Activated T-helper 1 cell treated with anti-CD3 and anti-CD28 coated beads, Interleukin-12 subunit alpha, Interleukin-12 subunit beta, Interleukin-2, Interleukin-4 antibody, amounts not matched to agents 30 ng/mL and 10 ng/mL and 1 ng/mL, durations not matched to agents 14 hours and 24 hours and 36 hours (primary cell): Measurements from ENCODE around the gene FETUB. TPM values are rescaled to one million over a fixed set of nuclear protein-coding genes. Genes with fewer than 3 reads are reported as not detected.
"Not testable (repeated sequence)": the region's sequence is repeated elsewhere in the genome, so short reads cannot be mapped to it uniquely, and the experiment has no call there.

ENCODE experiments used
- DNase-seq: peaks from one replicate; pipeline ENCODE4 v3.0.0; 2021; ENCODE audit warnings: low spot score
- H3K27ac Mint-ChIP-seq: one replicate; pipeline ENCODE4 v1.8.0; 2021; ENCODE audit warnings: mild to moderate bottlenecking, mixed read lengths
- H3K27me3 Mint-ChIP-seq: one replicate; pipeline ENCODE4 v1.8.0; 2022; ENCODE audit warnings: mild to moderate bottlenecking, moderate library complexity, mixed read lengths; ENCODE audit not compliant: insufficient read depth
- H3K36me3 Mint-ChIP-seq: one replicate; pipeline ENCODE4 v1.8.0; 2021; ENCODE audit warnings: low read depth, mixed read lengths
- H3K4me1 Mint-ChIP-seq: one replicate; pipeline ENCODE4 v1.8.0; 2021; ENCODE audit warnings: low read depth, mixed read lengths
- H3K4me3 Mint-ChIP-seq: one replicate; pipeline ENCODE4 v1.8.0; 2021; ENCODE audit warnings: mild to moderate bottlenecking, moderate library complexity, mixed read lengths
- H3K9me3 Mint-ChIP-seq: one replicate; pipeline ENCODE4 v1.8.0; 2021; ENCODE audit warnings: mixed read lengths
- intact Hi-C: fragments of 100-400 bp; cut with micrococcal nuclease; formaldehyde crosslinking; loops from one replicate; pipeline ENCODE4 v1.15.1; 2024
- total RNA-seq: library from RNA; stranded (reverse); gene quantifications from 2 replicates; pipeline ENCODE4 v1.2.3, GENCODE V29; 2022

FETUB gene
- total RNA-seq, 1 donor from 2014 or later = not detected

DNA sequence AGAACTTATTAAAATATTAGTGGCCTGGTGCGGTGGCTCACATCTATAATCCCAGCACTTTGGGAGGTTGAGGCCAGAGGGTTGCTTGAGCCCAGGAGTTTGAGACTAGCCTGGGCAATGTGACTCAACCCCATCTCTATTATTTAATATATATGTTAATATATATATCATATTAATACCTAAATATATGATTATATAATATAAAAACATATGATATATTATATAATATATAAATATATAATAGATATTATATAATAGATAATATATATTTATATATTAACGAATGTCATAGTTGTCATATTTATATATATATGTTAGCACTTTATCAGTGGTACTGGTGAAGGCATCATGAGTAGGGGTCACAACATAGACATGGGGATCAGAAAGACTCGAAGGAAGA lies 30.9 kb downstream of the FETUB start:
- Mint-ChIP-seq H3K9me3 (no peaks in the 10 kb centered on the region), H3K27ac (no peak overlapping the region), H3K4me3 (no peak overlapping the region), H3K36me3 (peaks cover 2% of the 10 kb centered on the region), H3K4me1 (peaks cover 19% of the 10 kb centered on the region), H3K27me3 (peaks cover 18% of the 10 kb centered on the region)
- intact Hi-C loops = no loop called here
- DNase-seq = no peak

DNA sequence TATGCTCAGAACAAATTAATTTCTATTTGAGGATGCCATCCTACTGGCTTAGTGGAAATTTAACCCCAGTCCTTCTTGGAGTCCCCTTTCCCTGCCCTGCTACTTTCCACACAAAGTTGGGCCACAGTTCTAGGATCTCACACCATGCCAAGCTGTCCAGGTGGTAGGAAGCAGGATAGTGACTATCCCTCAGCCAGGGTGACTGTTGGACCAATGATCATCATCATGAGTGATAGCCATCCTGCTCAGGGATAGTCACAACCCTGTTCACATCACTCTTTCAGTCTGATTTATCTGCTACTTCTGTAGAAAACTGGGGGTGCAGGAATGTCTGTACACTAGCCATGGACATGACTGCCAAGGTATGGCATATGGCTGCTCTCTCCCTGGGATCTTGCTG lies 38.4 kb downstream of the FETUB start:
- H3K36me3 Mint-ChIP-seq = peaks cover 2% of the 10 kb centered on the region
- no peak for DNase-seq
- no peaks in the 10 kb centered on the region for H3K9me3 Mint-ChIP-seq
- H3K27me3 Mint-ChIP-seq = peaks cover 64% of the 10 kb centered on the region
- H3K4me3 Mint-ChIP-seq = no peak overlapping the region
- no peak overlapping the region for H3K27ac Mint-ChIP-seq
- no peaks in the 10 kb centered on the region for H3K4me1 Mint-ChIP-seq
- intact Hi-C loops = no loop called here

DNA sequence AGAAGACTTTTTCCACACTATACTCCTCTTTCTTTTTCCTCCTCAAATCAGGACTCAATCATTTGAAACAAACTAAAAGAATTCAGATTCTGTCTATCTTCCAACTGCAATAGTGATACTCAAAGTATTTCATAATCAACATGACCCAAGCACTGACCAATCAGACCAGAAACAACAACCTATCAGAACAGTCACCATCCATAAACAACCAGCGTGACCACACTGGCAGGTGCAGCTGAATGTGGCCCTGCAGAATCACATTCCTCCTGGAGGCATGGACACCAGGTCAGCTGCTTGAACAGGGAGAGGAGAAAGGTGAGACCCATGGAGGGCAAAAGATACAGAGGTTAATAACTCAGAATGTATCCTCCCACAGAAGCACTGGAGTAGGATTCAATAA lies 39.0 kb downstream of the FETUB start:
- Mint-ChIP-seq H3K9me3 (no peaks in the 10 kb centered on the region), H3K27me3 (peaks cover 60% of the 10 kb centered on the region), H3K36me3 (peaks cover 2% of the 10 kb centered on the region), H3K27ac (no peak overlapping the region), H3K4me1 (no peaks in the 10 kb centered on the region), H3K4me3 (no peak overlapping the region)
- intact Hi-C loops = no loop called here
- DNase-seq = no peak

DNA sequence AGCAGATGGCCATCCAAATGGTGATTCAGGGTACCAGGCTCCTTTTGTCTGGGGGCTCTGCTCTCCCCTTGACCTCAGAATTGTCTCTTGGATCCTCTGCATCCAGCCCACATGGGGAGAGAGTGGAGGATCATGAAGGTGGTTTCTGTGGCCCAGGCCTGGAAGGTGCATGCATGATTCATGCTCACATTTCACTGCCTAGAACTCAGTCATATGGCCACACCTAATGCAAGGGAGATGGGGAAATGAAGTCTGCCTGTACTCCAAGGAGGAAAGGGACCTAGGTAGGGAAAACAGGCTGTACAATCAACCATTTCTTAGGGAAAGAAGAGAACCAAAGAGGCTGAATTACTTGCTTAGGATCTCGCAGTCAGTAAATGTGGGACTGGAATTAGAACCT lies 40.7 kb downstream of the FETUB start:
- H3K9me3 Mint-ChIP-seq = peaks cover 11% of the 10 kb centered on the region
- no peak overlapping the region for H3K4me3 Mint-ChIP-seq
- no peaks in the 10 kb centered on the region for H3K36me3 Mint-ChIP-seq
- H3K4me1 Mint-ChIP-seq = no peaks in the 10 kb centered on the region
- DNase-seq = no peak
- intact Hi-C loops = no loop called here
- peaks cover 51% of the 10 kb centered on the region for H3K27me3 Mint-ChIP-seq
- no peak overlapping the region for H3K27ac Mint-ChIP-seq

- Mint-ChIP-seq H3K27ac (no peak overlapping the region), H3K4me1 (peaks cover 6% of the 10 kb centered on the region), H3K27me3 (peaks cover 34% of the 10 kb centered on the region), H3K36me3 (no peaks in the 10 kb centered on the region), H3K9me3 (peaks cover 24% of the 10 kb centered on the region), H3K4me3 (no peak overlapping the region)
- intact Hi-C loops = no loop called here
- no peak for DNase-seq
Measured at GRCh38 chr3:186682812-186683211, 42.6 kb downstream of the FETUB start.

DNA sequence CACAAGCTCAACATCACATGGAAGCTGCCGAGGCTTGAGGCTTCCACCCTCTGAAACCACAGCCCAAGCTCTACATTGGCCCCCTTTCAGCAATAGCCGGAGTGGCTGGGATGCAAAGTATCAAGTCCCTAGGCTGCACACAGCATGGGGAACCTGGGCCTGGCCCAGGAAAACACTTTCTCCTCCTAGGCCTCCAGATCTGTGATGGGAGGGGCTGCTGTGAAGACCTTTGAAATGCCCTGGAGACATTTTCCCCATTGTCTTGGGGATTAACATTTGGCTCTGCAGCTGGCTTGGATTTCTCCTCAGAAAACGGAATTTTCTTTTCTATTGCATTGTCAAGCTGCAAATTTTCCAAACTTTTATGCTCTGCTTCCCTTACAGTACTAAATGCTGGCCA lies 43.8 kb downstream of the FETUB start:
- H3K4me1 Mint-ChIP-seq = peaks cover 11% of the 10 kb centered on the region
- intact Hi-C loops = no loop called here
- DNase-seq = no peak
- no peak overlapping the region for H3K4me3 Mint-ChIP-seq
- H3K27me3 Mint-ChIP-seq = peaks cover 29% of the 10 kb centered on the region
- H3K36me3 Mint-ChIP-seq = no peaks in the 10 kb centered on the region
- no peak overlapping the region for H3K27ac Mint-ChIP-seq
- peaks cover 24% of the 10 kb centered on the region for H3K9me3 Mint-ChIP-seq

DNA sequence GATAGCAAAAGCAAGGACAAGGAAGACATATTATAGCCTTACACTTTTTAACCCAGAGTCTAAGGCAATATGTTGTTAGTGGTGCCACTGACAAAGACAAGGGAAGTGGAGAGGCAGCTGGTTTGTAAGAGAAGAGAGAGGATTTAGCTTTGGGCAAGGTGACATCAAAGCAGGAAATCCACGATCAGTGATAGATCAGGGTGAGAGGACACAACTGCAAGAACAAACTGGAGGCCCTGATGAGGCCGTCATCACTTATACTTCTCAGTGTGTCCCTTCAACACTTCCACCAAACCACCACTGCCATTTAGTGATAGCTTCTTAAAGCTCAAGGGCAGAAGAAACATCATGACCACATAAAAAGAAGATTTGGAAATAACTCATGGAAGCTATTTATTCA lies 46.3 kb downstream of the FETUB start:
- H3K36me3 Mint-ChIP-seq, intact Hi-C loops, H3K27ac Mint-ChIP-seq, H3K4me3 Mint-ChIP-seq, DNase-seq: not testable (repeated sequence)
- Mint-ChIP-seq H3K4me1 (peaks cover 11% of the 10 kb centered on the region), H3K9me3 (peaks cover 24% of the 10 kb centered on the region), H3K27me3 (peaks cover 30% of the 10 kb centered on the region)

GRCh38 chr3:186687120-186687651 lies 47.0 kb downstream of the FETUB start:
- DNase-seq = no peak
- Mint-ChIP-seq H3K27ac (no peak overlapping the region), H3K36me3 (no peaks in the 10 kb centered on the region), H3K9me3 (peaks cover 24% of the 10 kb centered on the region), H3K27me3 (peaks cover 30% of the 10 kb centered on the region), H3K4me3 (no peak overlapping the region), H3K4me1 (peaks cover 11% of the 10 kb centered on the region)
- intact Hi-C loops = no loop called here

- Mint-ChIP-seq H3K27me3 (peaks cover 32% of the 10 kb centered on the region), H3K4me1 (peaks cover 11% of the 10 kb centered on the region), H3K9me3 (peaks cover 19% of the 10 kb centered on the region)
- DNase-seq, H3K4me3 Mint-ChIP-seq, H3K27ac Mint-ChIP-seq, intact Hi-C loops, H3K36me3 Mint-ChIP-seq: not testable (repeated sequence)
Measured at GRCh38 chr3:186690304-186690703, 50.1 kb downstream of the FETUB start.

- Mint-ChIP-seq H3K27me3 (peaks cover 32% of the 10 kb centered on the region), H3K4me1 (peaks cover 11% of the 10 kb centered on the region), H3K36me3 (no peaks in the 10 kb centered on the region), H3K27ac (no peak overlapping the region), H3K9me3 (peaks cover 7% of the 10 kb centered on the region), H3K4me3 (no peak overlapping the region)
- no peak for DNase-seq
- intact Hi-C loops = no loop called here
Measured at GRCh38 chr3:186691676-186692075, 51.5 kb downstream of the FETUB start.

DNA sequence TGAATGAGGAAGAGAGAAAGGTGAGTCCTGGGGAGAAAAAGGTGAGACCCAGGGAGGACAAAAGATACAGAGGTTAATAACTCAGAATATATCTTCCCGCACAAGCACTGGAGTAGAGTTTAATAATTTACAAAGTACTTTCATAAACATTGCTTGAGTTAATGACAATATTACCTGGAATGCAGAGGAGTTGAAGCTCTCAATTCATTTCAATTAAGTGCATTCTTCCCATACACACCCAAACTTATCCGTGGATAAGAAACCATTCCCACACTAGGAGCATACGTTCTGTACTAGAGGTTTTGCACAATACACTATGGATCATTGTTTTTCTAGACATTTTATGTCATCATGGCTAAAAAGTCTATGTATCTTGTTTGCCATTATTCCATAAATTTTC lies 53.6 kb downstream of the FETUB start:
- Mint-ChIP-seq H3K36me3 (no peaks in the 10 kb centered on the region), H3K4me1 (no peaks in the 10 kb centered on the region), H3K4me3 (no peak overlapping the region), H3K27ac (no peak overlapping the region), H3K9me3 (no peaks in the 10 kb centered on the region), H3K27me3 (peaks cover 31% of the 10 kb centered on the region)
- DNase-seq = no peak
- intact Hi-C loops = no loop called here

GRCh38 chr3:186694288-186695032 lies 54.3 kb downstream of the FETUB start:
- no peaks in the 10 kb centered on the region for H3K4me1 Mint-ChIP-seq
- DNase-seq = no peak
- H3K36me3 Mint-ChIP-seq = no peaks in the 10 kb centered on the region
- H3K27me3 Mint-ChIP-seq = peaks cover 27% of the 10 kb centered on the region
- H3K4me3 Mint-ChIP-seq = no peak overlapping the region
- no peak overlapping the region for H3K27ac Mint-ChIP-seq
- intact Hi-C loops = no loop called here
- no peaks in the 10 kb centered on the region for H3K9me3 Mint-ChIP-seq

DNA sequence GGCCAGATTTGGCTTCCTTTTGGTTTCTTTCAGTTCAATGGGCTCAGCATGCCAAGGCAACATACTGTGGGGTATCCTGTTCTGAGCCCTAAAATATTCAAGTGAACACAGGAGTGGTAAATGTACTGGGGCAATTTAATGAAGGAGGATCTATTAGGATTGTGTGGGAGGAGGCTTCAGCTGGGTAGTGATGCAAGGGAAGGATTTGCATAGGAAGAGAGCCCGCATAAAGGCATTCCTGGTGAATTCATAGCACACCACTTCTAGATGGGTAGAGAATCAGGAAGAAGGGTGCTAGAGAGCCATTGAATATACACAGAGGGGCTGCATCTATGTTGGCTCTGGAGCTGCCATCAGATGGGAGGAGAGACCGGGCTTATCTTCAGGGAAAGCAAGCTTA lies 56.3 kb downstream of the FETUB start:
- H3K27me3 Mint-ChIP-seq = peaks cover 17% of the 10 kb centered on the region
- no peak overlapping the region for H3K4me3 Mint-ChIP-seq
- no peaks in the 10 kb centered on the region for H3K36me3 Mint-ChIP-seq
- no peak for DNase-seq
- H3K27ac Mint-ChIP-seq = no peak overlapping the region
- H3K4me1 Mint-ChIP-seq = peaks cover 6% of the 10 kb centered on the region
- H3K9me3 Mint-ChIP-seq = no peaks in the 10 kb centered on the region
- intact Hi-C loops = no loop called here

GRCh38 chr3:186697510-186697909 lies 57.3 kb downstream of the FETUB start:
- intact Hi-C loops = no loop called here
- no peak overlapping the region for H3K27ac Mint-ChIP-seq
- H3K27me3 Mint-ChIP-seq = peaks cover 11% of the 10 kb centered on the region
- no peaks in the 10 kb centered on the region for H3K9me3 Mint-ChIP-seq
- no peaks in the 10 kb centered on the region for H3K36me3 Mint-ChIP-seq
- H3K4me3 Mint-ChIP-seq = no peak overlapping the region
- DNase-seq = no peak
- peaks cover 6% of the 10 kb centered on the region for H3K4me1 Mint-ChIP-seq
